Esophagus muscularis mucosa (tissue), 4 donors: ENCODE measurements around the gene FRMD4A. TPM values are rescaled to one million over a fixed set of nuclear protein-coding genes. Genes with fewer than 3 reads are reported as not detected.
A peak's percentile ranks its signal among the peaks of the same experiment; 100 is the strongest.

Experiments
- DNase-seq: peaks from one replicate; pipeline ENCODE4 v3.0.0-alpha.2; 2017; ENCODE audit errors: extremely low spot score
- H3K27ac ChIP-seq, 4 donors: fragments of 200-600 bp; sonication (generic); replicated peaks in 1 of 4; 1 replicate in 3 of 4; 2 replicates in 1 of 4; pipeline ENCODE4 v1.5.1; 2016 to 2019; ENCODE audit warnings: mild to moderate bottlenecking in 1 of 4
- H3K27me3 ChIP-seq, 4 donors: fragments of 200-600 bp; sonication (generic); one replicate each; pipeline versions ENCODE4 v1.5.1 to v1.6.0; 2016 to 2019
- H3K36me3 ChIP-seq, 4 donors: fragments of 200-600 bp; sonication (generic); one replicate each; pipeline ENCODE4 v1.5.1; 2016 to 2019
- H3K4me1 ChIP-seq, 4 donors: fragments of 200-600 bp; sonication (generic); one replicate each; pipeline ENCODE4 v1.5.1; 2016 to 2019
- H3K4me3 ChIP-seq, 4 donors: fragments of 200-600 bp; sonication (generic); 1 replicate in 2 of 4; 2 replicates in 2 of 4; pipeline ENCODE4 v1.5.1; 2016 to 2019; ENCODE audit warnings: mild to moderate bottlenecking in 4 of 4, moderate library complexity in 1 of 4
- H3K9me3 ChIP-seq, 4 donors: fragments of 200-600 bp; sonication (generic); 1 replicate in 3 of 4; 2 replicates in 1 of 4; pipeline ENCODE4 v1.5.1; 2016 to 2019
- EP300 ChIP-seq: sonication (generic); formaldehyde crosslinking; IDR thresholded peaks from one replicate; pipeline ENCODE4 v1.6.1; 2017; ENCODE audit warnings: antibody characterized with exemption
- POLR2A ChIP-seq: fragments of 450-650 bp; IDR thresholded peaks from one replicate; pipeline ENCODE4 v1.6.1; 2017; ENCODE audit warnings: antibody characterized with exemption, moderate library complexity, mild to moderate bottlenecking, low read depth
- POLR2AphosphoS5 ChIP-seq, 2 donors: sonication (generic); formaldehyde crosslinking; IDR thresholded peaks; one replicate each; pipeline ENCODE4 v1.6.1; 2017; ENCODE audit warnings: antibody characterized with exemption in 2 of 2
- WGBS: methylation state at CpG from one replicate; pipeline ENCODE4 v1.1.5; 2018; 5-methylcytosine and 5-hydroxymethylcytosine counted together
- intact Hi-C: fragments of 100-400 bp; cut with DNase I; formaldehyde crosslinking; loops from one replicate; pipeline ENCODE4 v1.15.1; 2023
- total RNA-seq, 4 donors: library from RNA; depleted of rRNA; stranded (reverse); fragments of >200 nt; gene quantifications; one replicate each; pipeline versions ENCODE4 v1.1.0 to v1.2.1, GENCODE V29; 2016
- TF ChIP-seq, protein P1 (sequence below), 3 experiments: fragments of 200-600 bp in 2 of 3; fragments of 450-650 bp in 1 of 3; sonication (generic) in 2 of 3; IDR thresholded peaks; one replicate each; pipeline ENCODE4 v1.5.1; 2017 to 2019; ENCODE audit warnings: antibody characterized with exemption in 3 of 3, mild to moderate bottlenecking in 2 of 3, moderate library complexity in 1 of 3

The FRMD4A gene
- total RNA-seq, 4 donors from 2014 or later = 17.0 to 28.8 (median 21.8) TPM

- Histone ChIP-seq H3K27me3 (no peaks in the 10 kb centered on the region), H3K9me3 (no peaks in the 10 kb centered on the region), H3K4me1 (no peaks in the 10 kb centered on the region), H3K27ac (no peak overlapping the region), H3K4me3 (no peak overlapping the region), H3K36me3 (no peaks in the 10 kb centered on the region)
- 85% methylated on average over 4 of the region's 4 CpGs for WGBS
- intact Hi-C loops = loop anchor here (5.0 kb wide), 1 partner anchor 54 kb away; no protein-coding TSS in a partner anchor
- TF ChIP-seq EP300 (no peak), POLR2AphosphoS5 (IDR thresholded peaks at IDR 0.05) (no peak), POLR2A (no peak)
- TF ChIP-seq, protein P1, sequence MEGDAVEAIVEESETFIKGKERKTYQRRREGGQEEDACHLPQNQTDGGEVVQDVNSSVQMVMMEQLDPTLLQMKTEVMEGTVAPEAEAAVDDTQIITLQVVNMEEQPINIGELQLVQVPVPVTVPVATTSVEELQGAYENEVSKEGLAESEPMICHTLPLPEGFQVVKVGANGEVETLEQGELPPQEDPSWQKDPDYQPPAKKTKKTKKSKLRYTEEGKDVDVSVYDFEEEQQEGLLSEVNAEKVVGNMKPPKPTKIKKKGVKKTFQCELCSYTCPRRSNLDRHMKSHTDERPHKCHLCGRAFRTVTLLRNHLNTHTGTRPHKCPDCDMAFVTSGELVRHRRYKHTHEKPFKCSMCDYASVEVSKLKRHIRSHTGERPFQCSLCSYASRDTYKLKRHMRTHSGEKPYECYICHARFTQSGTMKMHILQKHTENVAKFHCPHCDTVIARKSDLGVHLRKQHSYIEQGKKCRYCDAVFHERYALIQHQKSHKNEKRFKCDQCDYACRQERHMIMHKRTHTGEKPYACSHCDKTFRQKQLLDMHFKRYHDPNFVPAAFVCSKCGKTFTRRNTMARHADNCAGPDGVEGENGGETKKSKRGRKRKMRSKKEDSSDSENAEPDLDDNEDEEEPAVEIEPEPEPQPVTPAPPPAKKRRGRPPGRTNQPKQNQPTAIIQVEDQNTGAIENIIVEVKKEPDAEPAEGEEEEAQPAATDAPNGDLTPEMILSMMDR (IDR thresholded peaks at IDR 0.05) = no peak
- peak; percentile 81 for DNase-seq
Observed at GRCh38 chr10:14276210-14276609, 54.5 kb downstream of the FRMD4A start.

GRCh38 chr10:14271621-14272020 lies 59.1 kb downstream of the FRMD4A start:
- Histone ChIP-seq H3K36me3 (no peaks in the 10 kb centered on the region), H3K4me3 (no peak overlapping the region), H3K27ac (no peak overlapping the region), H3K4me1 (no peaks in the 10 kb centered on the region), H3K27me3 (no peaks in the 10 kb centered on the region), H3K9me3 (no peaks in the 10 kb centered on the region)
- intact Hi-C loops = no loop called here
- WGBS = 89% methylated on average over 3 of the region's 3 CpGs
- no peak for DNase-seq
- TF ChIP-seq POLR2A (no peak), EP300 (no peak), POLR2AphosphoS5 (IDR thresholded peaks at IDR 0.05) (no peak)
- TF ChIP-seq, protein P1 (IDR thresholded peaks at IDR 0.05) = no peak

- peak; percentile 60 for DNase-seq
- H3K4me3 ChIP-seq = no peak overlapping the region
- H3K27me3 ChIP-seq = no peaks in the 10 kb centered on the region
- H3K4me1 ChIP-seq = peaks cover 0 to 9% (median 3%) of the 10 kb centered on the region in 4 donors
- no peaks in the 10 kb centered on the region for H3K36me3 ChIP-seq
- H3K27ac ChIP-seq = no peak overlapping the region
- 74% methylated on average over 3 of the region's 3 CpGs for WGBS
- TF ChIP-seq EP300 = no peak
- no peak for TF ChIP-seq POLR2A
- TF ChIP-seq, protein P1 (IDR thresholded peaks at IDR 0.05) = no peak
- TF ChIP-seq POLR2AphosphoS5 (IDR thresholded peaks at IDR 0.05) = no peak
- intact Hi-C loops = no loop called here
- no peaks in the 10 kb centered on the region for H3K9me3 ChIP-seq
Observed at GRCh38 chr10:14270370-14270769, 60.4 kb downstream of the FRMD4A start.

DNA sequence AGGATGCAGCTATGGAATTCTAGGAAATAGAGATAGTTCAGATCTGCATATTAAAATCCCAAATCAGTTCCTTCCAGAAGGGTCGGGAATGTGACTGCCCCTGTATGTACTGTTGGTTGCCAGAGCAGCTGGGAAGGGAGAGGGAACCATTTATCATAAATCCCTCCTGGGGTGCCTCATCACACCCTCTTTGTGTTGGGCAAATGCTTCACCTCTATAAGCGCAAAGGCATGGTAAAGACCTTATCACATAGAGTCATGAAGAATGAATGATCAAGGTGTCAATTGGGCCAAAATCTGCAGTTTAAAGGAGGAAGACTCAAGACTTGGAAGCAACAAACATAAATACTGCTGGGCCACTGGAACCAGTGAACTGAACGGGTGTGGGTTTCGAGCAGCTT lies 65.0 kb downstream of the FRMD4A start:
- H3K36me3 ChIP-seq = no peaks in the 10 kb centered on the region

More for the DNA sequence above, 65.0 kb downstream of the FRMD4A start:
- TF ChIP-seq POLR2AphosphoS5 (IDR thresholded peaks at IDR 0.05) (no peak), EP300 (no peak), POLR2A (no peak)
- TF ChIP-seq, protein P1 (IDR thresholded peaks at IDR 0.05) = no peak
- Histone ChIP-seq H3K9me3 (no peaks in the 10 kb centered on the region), H3K27me3 (no peaks in the 10 kb centered on the region), H3K4me3 (no peak overlapping the region), H3K27ac (no peak overlapping the region), H3K4me1 (peaks cover 0 to 37% (median 27%) of the 10 kb centered on the region in 4 donors)
- DNase-seq = no peak
- intact Hi-C loops = no loop called here
- WGBS = 83% methylated on average over 4 of the region's 4 CpGs
